CD4-positive, alpha-beta T cell treated with Interleukin-15 for 4 hours (primary cell): ENCODE results near the gene RNF144B.
"Not testable (repeated sequence)": the region's sequence is repeated elsewhere in the genome, so short reads cannot be mapped to it uniquely, and the experiment has no call there.

ENCODE experiments used
- DNase-seq: peaks from one replicate; pipeline ENCODE4 v3.0.0-alpha.2; 2020; ENCODE audit warnings: low spot score

The RNF144B gene

GRCh38 chr6:18387061-18387721 lies at the start of gene RNF144B:
TSS of gene RNF144B (plus strand) at chr6:18387350. CDS start at chr6:18399535, 12,185 bp downstream.
- DNase-seq, result peak; percentile 62

- DNase-seq, result no peak
These were observed 47.6 kb upstream of the RNF144B start for GRCh38 chr6:18339599-18339998.

DNA sequence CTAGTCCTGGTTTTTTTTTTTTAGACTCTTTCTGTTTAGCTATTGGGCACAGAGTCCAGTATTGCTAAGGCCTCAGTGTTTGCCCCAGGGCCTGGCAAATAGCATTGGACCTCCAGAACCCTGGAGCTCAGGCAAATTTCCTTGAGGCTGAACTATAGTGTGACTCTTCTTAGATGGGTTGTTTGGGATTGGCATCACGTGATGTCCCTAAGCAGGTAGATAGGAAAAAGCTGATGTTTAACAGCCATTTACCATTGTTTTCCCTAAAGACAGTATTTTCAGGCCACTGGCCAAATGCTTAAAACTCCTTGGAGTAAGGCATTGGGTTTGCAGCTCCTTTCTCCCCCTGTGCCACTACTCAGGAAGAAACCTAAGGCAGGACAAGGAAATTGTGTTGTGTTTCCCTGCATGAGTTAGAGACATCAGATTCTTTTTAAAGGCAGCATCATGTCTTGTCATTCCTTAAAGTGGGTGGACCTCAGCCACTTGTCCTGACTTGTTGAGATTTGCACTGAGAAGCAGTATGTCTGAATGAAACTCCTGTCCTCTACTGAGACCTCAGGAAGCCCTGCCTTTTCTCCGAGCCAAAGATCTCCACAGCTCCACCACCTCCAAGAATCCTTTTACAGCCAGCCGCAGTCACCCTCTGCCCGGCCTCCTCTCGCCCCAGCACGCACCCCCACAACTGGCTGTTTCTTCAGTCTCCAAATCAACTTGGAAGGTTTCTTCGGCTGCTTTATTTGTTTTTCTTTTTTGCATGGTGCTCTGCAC lies 46.2 kb upstream of the RNF144B start:
- DNase-seq, result no peak

- DNase-seq, result no peak
These were observed 44.9 kb upstream of the RNF144B start for GRCh38 chr6:18342223-18342622.

DNA sequence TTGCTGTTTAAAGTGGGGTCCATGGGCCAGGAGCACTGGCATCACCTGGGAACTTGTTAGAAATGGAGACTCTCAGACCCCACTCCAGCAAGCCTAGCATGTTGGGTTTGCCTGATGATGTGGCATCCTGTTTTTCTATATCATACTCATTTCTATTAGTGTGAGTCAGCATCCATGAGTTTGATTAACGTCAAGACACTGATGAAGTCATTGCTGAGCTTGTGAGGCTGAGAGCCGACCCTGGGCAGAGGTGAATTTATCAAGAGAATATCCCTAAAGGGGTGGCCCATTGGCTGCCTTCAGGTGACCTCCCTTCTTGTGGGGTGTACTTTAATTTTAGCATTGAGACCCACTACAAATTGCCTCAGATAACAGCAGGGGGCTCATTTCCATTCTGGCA lies 43.4 kb upstream of the RNF144B start:
- DNase-seq, result no peak

DNA sequence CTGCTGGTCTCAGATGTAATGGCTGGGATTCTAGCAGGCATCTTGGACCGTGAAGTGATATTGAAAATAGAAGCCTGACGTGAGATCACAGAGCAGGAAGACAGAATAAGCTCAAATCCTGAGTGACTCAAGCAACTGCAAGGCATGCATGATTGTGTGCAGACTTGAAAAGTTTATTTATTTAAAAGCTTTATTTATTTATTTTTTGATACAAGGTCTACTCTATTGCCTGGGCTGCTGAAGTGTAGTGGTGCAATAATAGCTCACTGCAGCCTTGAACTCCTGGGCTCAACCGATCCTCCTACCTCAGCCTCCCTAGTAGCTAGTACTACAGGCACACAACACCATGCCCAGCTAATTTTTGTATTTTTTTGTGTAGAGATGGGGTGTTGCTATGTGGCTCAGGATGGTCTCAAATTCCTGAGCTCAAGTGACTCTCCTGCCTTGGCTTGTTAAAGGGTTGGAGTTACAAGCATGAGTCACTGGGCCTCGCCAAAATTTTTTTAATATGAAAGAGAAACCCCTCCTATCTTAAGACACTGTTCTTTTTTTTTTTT lies 40.1 kb upstream of the RNF144B start:
- DNase-seq, result no peak

DNA sequence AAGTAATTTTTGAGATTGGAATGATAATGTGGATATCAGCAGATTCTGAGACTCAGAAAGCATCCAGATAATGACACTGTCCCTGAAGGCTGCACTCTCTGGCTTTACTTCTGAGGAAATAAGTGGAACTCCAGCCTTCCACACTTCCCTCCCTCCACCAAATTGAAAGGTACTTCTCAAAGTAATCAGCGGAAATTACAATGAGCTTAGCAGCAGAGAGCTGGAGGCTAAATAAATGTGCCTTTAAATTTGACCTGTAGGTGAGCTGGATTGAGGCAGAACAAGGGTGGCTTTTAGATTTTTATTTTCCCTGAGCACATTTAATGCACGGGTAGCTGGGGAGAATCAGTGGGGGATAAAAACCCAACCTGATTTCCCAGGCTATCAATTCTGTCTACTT lies 39.3 kb upstream of the RNF144B start:
- DNase-seq, result no peak

DNA sequence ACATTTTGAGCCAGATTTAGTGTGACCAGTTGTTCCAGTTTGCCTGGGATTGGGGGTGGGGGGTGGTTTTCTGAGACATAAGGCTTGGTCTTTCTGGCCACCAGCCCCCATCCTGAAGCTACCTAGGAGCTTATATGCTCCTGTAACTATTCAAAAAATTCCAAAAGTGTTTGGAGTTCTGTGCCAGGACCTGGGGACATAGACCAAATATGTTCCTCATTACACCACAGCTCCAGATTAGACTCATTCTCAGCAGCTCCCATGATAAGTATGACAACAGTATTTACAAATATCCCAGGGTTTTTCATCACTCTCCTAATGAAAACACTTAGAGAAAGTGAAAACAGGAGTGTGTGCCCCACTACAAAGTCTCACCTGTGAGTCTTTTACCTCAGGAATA lies 37.8 kb upstream of the RNF144B start:
- DNase-seq, result no peak

DNA sequence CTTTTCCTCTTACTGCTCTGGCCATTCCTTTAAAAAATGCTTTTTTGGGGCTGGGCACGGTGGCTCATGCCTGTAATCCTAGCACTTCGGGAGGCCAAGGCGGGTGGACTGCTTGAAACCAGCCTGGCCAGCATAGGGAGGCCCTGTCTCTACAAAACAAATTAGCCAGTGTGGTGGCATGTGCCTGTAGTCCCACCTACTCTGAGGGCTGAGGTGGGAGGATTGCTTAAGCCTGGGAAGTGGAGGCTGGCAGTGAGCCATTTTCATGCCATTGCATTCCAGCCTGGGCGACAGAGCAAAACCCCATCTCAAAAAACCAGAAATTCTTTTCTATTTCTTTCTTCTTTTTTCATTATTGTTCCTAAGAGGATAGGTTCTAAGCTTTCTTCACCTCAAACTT lies 36.9 kb upstream of the RNF144B start:
- no peak for DNase-seq

GRCh38 chr6:18350712-18351111 lies 36.4 kb upstream of the RNF144B start:
- no peak for DNase-seq

DNA sequence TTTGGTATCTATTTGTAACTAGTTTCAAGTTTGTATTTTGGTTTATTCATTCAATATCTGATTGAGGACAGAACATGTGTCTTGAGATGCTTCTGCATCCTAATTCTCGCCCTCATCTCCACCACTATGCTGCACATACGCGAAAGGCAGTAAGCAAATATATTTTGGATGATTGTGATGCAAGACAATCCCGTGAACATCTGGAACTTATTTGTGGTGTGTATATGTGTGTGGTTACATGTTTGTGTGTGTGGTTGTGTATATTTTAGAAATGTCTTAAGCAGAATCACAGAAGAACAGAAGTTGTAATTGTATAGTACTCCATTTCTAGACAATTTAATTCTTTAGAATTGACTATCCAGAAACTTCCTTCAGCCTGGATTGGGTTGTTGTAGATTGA lies 35.1 kb upstream of the RNF144B start:
- DNase-seq, result no peak

GRCh38 chr6:18352842-18353241 lies 34.3 kb upstream of the RNF144B start:
- DNase-seq, result no peak

DNA sequence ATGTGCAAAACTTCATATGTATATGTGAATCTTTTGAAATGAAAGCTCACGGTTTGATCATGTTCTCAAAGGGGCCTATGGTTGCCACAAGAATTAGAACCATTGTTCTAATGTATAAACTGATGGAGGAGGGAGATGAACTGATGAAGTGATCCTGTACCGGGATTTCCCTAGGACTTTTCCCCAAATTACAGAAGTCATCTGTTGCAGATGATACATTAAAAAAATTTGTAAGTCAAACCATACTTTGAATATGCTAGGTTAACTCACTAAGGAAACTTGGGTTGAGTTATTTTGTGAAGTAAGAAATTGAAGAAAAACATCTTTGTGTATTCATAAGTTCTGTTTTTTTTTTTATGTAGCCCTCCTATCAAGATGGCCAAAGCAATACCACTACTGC lies 33.9 kb upstream of the RNF144B start:
- DNase-seq, result no peak

DNA sequence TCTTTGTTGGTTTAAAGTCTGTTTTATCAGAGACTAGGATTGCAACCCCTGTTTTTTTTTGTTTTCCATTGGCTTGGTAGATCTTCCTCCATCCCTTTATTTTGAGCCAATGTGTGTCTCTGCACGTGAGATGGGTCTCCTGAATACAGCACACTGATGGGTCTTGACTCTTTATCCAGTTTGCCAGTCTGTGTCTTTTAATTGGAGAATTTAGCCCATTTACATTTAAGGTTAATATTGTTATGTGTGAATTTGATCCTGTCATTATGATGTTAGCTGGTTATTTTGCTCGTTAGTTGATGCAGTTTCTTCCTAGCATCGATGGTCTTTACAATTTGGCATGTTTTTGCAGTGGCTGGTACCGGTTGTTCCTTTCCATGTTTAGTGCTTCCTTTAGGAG lies 29.6 kb upstream of the RNF144B start:
- DNase-seq, result not testable (repeated sequence)

GRCh38 chr6:18359237-18359885 lies 27.8 kb upstream of the RNF144B start:
- DNase-seq, result no peak

- no peak for DNase-seq
These were observed 27.0 kb upstream of the RNF144B start for GRCh38 chr6:18360188-18360587.

DNA sequence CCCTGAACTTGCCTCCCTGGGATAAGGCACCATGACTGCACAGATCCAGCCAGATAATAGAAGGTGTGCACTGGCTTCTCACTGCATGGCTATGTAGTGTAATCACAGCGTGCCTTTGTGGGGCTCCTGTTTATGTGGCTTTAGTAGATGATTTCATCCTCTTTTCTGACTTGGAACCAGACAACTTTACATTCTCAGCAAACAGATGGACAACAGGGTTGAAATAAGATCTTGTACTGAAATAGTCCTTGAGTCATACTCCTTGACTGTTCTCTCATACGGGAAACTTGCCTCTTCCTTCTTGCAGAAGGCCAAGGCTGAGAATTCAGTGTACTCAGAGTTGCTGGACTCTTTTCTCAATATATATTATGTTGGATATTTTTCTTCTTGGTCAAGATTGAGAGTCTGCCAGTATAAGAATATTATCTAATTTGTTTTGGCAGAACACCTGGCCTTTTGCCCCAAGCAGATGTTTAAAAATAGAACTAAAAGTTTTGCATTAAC lies 25.0 kb upstream of the RNF144B start:
- no peak for DNase-seq

DNA sequence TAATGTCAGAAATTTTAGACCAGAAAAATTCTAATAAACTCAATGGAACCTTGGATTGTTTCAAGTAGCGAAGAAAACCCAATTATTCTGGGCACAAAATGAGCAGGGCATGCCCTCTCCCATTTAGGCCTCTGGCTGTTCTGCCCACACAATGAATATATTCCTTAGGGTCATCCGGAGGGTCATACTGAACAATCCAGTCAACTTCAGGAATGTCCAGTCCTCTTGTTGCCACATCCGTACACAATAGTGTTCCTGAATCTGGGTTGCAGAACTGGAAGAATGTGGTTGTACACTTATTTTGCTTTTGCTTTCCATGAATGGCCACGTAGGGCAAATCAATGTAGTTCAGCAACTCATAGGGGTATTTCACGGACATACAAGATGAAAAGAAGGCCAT lies 23.4 kb upstream of the RNF144B start:
- no peak for DNase-seq

- DNase-seq, result not testable (repeated sequence)
These were observed 22.6 kb upstream of the RNF144B start for GRCh38 chr6:18364561-18364960.

GRCh38 chr6:18367371-18367770 lies 19.8 kb upstream of the RNF144B start:
- DNase-seq, result no peak

DNA sequence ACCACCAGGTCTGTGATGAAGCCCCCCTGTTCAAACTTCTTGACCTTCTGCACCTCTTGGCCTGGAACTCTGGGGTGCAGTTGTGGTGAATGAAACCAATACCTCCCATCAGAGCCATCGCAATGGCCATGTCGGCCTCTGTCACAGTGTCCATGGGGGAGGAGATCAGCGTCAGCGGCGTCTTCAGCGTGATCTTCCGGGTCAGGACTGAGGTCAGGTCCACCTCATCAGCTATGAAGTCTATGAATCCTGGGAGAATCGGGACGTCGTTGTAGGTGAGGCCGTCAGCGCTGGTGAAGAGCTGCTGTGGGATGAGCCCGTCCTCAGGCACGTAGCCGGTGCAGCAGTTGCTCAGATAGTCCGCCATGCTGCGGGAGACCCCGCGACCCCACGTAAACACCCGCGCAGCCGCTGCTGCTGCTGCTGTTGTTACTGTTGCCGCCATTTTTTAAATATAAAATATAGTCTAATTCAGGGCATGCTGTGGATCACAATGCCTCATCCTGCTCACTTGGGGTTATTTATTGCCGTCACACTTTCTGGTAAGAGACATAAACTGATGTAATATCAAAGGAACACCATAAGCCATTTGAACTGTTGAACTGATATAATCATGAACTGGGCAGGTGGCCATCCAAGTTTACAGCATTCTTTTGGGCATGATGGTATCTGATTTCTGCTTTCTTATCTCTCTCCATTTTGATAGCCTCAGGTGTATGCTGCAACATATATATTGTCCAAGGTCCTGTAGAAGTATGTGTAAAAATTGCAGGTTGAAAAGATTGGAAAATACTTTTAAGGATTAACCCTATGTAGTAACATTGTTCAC lies 18.7 kb upstream of the RNF144B start:
- no peak for DNase-seq

GRCh38 chr6:18371010-18371409 lies 16.1 kb upstream of the RNF144B start:
- no peak for DNase-seq
